GM03348 (cell line): Measurements from ENCODE around the gene PFDN1.
A peak's percentile ranks its signal among the peaks of the same experiment; 100 is the strongest.
"Not testable (repeated sequence)": the region's sequence is repeated elsewhere in the genome, so short reads cannot be mapped to it uniquely, and the experiment has no call there.

ENCODE experiments used
- DNase-seq: peaks from one replicate; pipeline ENCODE4 v3.0.0; 2012; ENCODE audit warnings: low spot score

The PFDN1 gene, protein sequence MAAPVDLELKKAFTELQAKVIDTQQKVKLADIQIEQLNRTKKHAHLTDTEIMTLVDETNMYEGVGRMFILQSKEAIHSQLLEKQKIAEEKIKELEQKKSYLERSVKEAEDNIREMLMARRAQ

DNA sequence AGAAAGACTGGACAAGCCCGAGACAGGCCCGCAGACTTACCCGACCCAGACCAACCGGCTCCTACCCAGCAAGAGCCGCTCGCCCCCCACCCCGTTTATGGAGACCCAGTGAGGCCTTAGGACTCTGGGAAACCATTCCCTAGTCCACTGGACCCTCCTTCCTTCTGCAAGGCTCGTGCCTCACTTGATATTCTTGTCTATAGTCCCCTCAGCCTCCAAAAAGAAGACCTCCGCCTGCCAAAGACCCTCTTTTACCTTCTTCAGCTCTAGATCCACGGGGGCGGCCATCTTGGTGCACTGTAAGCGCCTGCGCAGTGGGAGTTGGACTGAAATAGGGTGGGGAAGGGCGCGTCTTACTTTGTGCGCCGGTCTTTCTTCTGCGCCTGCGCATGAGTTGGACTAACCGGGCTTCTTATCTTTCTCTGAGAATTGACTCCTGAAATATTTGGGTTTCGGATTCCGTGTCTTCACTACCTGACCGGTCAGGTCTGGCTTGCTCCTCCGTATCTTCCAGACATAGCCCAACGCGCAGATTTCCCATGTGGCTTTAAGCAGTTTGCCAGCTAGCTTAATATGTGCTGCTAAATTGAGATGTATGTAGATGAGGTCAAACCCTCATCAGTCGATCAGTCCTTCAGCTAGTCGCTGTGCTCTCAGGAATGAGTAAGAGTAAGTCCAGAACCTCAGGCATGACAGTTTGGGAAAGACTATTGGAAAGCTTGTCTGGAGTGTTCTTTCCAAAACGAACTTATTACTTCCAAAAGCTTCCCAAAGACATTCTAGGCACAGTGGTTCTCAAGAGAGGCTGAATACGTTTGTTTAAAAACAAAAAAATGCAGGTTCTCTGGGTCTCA lies at the start of gene PFDN1:
PFDN1 (minus strand) TSS at position 316 of the 854 bp plus-strand sequence; CDS start at position 288, 28 bp downstream.
- peak; percentile 97 for DNase-seq

DNA sequence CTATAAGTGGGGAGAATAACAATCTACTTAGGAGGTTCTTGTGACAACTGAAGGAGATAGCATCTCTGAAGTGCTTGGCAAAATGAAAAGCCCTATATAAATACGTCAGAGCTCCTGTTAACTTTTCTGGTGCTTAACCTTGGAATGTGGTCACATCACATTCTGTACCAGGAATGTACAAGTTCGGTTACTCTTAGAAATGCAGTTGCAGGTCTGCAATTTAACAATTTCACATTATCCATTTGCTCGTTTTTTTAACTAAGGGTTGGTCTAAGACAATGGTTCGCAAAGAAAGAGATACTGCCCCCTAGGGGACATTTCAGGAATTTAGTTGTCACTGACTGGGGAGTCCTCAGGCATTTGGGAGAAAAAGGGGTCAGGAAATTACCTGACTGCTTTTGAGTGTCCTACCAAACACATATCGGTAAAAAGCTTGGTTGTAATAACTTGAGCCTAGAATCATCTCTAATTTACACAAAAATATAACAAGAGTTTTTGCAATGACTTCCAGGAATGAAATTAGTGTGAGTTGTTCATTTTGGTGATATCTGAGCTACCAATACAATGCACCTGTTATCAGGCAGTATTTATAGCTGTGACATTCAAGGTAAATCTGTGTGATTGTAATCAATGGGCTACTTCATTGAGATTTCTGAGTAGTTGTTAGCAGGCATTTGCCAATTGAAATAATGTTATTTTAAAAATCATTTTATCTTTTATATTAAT lies 48.9 kb upstream of the PFDN1 start:
- peak; percentile 80 for DNase-seq

DNA sequence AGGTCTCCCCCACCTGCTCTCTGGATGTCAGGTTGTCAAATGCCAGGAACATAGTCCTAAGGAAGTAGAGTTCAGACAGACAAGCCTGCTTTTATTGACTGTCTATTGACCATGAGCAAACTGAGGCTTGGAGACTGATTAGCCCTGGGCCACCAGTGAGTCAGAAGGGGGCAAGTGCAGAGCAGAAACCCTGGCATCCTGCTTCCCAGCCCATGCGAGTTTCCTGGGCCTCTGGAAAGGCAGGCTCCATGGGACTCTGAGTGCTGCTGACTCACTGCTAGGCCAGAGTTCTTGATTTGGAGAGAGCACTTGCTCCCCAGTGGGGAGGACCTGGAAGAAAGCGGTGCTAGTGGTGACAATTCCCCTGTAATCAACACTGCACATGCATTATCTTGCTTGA lies 46.3 kb upstream of the PFDN1 start:
- no peak for DNase-seq

DNA sequence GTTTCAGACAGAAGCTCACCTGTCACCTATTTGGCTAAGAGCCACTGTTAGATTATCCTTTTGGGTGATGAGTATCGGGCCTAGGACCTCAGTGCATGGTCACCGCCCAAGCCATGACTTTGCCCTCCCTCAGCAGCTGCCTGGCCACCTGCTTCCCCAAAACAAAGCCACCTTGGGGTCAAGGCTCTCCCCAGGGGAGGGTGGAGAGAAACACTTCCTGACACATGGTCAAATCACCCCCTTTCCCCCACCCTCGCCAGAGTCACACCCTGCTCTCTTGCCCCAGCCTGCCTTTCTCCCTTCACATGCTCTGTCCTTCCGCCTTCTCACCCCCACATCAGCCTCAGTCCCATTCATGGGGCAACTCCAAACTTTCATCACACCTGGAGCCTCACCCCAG lies 45.2 kb upstream of the PFDN1 start:
- DNase-seq = no peak

DNA sequence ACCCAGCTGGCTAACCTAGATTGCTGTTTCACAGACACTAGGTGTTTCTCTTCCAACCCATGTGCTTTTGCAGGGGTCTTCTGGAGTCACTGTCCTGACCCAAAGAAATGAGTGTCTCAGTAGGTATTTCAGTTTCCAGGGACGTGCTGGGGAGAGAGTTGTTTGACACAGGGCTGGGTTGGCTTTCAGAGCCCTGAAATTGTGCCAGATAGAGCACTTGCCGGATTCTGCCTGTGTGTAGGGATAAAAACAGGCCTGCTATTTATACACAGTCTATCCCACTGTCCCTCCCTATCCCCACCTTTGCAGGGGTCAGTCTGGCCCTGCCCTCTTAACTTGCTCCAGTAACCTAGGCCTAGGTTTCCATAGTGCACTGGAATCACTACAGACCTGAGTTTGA lies 44.5 kb upstream of the PFDN1 start:
- DNase-seq = no peak

DNA sequence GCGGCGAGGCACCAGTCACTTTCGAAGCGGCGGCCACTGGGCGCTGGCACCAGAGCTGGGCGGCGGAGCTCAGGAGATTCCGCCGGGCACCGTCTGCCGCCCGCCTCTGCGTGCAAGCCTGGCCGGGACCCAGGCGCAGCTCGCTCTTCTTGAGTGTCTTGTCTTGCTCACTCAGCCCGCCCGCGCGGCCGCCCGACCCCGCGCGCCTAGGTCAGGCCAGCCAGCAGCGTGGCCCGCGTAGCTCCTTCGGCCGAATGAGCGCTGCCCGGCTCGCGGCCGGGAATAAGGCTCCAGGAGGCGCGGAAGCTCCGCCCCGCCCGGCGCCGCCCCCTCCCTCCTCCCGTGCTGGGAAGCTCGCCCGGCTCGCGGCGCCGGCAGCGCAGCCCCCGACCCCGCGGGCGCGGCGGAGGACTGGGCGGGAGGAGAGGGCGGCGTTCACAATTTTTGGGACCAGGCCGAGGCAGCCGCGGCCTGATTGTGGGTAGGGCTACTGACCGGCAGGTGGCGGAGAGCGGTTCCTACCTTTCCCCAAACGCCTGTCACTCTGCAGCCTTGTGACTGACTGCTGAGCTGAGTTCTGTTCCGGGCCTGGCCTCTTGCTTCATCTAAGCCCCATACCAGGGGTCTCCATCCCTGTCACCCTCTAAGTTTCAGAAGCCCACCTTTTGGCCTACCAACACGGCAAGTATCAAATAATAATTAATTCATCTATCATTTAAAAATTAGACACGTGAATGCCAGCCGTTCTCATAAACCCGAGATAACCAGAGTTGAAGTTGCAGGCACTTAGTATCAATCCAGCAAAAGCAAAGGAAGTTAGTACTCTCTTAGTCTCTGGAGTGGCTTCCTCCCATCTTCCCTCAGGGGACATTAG lies 43.7 kb upstream of the PFDN1 start, which contains the start of gene HBEGF:
HBEGF (minus strand) TSS at position 256 of the 874 bp plus-strand sequence. CDS start 275 bp downstream, outside the sequence.
- DNase-seq = peak; percentile 95

DNA sequence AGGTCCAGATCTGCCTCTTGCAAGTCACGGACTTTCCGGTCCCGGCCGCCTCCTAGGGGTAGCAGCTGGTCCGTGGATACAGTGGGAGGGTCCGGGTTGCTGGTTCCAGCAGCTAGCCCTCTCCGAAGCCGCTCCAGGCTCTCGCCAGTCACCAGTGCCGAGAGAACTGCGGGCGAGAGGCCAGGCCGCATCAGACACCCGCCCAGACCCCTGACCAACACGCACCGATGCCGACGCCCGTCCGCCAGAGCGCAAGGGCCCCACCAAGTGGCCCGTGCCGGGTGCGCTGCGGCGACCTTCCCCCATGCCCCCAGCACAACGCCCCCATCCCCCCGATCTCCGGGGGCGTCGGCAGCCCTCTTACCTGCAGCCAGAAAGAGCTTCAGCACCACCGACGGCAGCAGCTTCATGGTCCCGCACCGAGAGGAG lies 43.0 kb upstream of the PFDN1 start:
- peak; percentile 81 for DNase-seq

DNA sequence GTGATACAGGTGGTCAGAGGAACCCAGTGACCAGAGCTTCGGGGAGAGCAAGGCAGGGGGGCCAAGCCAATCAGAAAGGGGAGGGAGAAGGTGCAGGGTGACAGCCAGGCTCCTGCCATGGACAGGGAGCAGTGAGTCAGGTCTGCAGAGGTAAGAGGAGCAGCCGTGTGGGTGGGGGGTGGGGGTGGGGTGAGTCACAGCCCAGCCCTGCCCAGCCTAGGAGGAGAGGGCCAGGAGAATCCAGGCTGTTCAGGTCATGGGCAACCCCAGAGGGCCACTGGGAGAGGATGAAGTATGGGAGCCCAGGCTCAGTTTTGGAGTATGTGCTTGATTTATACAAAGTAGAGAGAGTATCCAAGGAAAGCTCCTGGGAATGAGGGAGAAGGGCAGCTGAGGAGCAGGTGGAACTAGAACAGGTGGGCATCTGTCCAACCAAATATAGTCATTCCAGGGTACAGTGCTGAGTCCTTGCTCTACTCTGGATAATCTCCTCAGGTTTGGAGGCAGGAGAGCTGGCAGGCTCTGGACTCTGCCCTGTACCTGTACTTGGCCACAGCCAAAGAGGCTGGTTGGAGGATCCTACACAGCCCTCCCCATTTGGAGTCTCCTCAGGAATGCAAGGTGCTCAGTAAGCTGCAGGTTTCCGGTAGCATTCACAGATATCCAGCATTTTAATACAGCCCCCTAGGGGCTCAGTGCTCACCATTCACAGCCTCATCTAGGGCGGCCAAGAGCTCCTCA lies 42.0 kb upstream of the PFDN1 start:
- DNase-seq = no peak

DNA sequence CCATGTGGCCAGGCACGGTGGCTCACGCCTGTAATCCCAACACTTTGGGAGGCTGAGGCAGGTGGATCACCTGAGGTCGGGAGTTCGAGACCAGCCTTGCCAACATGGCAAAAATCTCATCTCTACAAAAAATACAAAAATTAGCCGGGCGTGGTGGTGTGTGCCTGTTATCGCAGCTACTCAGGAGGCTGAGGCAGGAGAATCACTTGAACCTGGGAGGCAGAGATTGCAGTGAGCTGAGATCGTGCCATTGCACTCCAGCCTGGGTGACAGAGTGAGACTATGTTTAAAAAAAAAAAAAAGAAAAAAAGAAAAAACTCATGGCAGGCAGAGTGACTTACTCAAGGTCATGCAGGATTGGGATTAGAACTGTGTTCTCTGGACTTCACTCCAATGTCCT lies 40.9 kb upstream of the PFDN1 start:
- DNase-seq = not testable (repeated sequence)

DNA sequence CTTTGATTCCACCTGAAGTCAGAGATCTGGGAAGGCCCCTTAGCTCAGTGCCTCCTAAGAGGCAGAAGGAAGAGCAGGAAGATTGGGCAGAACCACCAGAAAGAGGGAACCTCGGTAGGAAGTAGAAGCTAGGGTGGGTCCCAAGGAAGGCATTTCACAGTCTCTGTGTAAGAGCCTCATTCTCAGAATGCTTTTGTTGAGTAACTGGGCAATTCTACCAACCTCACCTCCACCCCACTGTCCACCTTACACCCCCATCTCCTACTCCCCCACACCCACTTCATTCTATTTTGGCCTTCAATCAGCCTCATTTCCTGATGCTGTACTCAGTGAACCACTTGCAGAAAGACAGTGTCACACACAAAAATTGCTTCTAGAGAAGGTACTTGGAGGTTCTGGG lies 40.0 kb upstream of the PFDN1 start:
- DNase-seq = no peak

DNA sequence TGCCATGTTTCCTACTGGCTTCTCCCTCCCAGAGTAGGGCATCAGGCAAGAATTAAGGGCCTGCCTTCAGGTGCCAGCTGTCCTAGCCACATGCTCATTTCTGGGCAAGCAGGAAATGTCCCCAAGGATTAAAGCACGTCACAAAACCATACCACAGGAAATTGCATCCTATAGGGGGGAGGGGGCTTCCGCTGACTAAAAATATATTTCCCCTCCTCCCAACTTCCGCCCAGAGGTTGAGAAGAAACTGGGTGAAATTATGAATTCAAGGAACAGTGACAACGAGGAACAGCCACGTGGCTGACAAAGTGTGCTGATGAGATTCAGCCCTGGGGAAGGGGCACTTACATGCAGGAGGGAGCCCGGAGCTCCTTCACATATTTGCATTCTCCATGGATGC lies 39.4 kb upstream of the PFDN1 start:
- DNase-seq = no peak

DNA sequence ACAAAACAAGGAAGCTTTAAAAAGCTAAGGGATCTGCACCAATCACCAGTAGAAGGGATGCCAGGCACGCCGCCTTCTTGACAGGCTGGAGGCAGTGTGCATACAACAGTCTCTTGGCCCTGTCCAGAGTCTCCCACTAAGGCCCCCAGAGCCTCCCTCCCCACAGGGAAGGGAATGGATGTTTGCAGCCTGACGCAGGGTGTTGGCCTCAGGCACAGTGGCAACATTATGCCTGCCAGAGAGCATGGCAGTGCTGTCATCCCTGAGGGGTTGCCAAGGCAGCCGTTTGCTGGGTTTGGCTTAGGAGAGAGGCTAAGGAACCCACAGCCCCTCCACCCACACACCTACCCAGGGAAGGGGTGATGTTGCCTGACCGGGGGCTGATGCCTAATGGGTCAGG lies 38.7 kb upstream of the PFDN1 start:
- DNase-seq = no peak

DNA sequence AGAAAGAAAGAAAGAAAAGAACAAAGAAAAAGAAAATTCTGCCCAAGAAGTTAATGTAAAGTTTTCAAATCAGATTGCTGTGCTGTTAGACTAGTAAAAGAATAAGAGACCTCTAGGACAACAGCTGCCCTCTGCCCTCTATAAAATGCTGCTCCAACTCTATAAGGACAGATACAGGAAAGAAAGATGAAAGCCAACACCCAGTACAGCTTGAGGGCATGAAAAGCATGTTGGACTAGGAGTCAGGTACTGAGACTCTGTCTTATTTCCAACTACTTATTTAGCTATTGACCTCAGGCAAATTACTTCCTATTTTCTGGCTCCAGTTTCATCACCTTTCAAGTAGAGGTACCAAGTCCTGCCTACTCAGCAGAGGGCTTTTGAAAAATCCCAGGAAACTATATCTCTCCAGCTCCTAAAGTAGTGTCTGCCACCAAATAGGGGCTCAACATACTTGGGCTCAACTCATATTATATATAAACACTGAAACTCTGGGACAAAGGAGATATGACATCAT lies 37.8 kb upstream of the PFDN1 start:
- no peak for DNase-seq

DNA sequence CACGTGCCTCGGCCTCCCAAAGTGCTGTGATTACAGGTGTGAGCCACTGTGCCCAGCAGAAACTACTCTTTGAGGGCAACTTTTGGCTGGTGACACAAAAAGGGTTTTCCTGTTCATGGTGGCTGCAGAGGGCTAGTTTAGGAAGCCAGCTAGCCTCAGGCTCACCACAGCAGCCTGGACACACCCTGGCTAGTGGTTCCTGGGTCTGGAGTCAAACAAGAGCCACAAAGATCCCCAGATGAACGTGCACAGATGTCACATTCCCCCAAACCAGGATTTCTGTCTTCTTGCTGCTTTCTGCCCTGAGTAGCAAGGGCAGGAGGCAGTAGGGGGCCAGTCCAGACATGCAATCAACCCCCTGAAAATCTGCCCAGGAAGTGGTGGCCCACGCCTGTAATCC lies 36.7 kb upstream of the PFDN1 start:
- DNase-seq = no peak

DNA sequence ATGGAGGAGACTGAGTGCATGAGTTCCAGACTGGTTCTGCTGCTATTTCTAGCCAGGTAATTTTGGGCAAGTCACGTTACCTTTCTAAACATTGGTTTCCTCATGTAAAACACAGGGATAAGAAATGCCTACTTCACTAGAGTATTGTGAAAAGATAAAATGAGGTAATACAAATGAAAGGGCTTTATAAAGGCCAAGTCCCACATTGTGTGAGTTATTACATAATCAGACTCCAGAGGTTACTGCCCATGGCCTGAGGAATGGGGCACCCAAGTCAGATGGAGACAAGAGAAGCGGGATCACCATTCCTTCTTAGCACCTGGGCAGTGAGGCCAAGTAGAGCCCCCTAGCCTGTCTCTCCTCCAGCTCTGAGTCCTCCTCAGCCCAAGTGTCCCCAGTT lies 36.0 kb upstream of the PFDN1 start:
- no peak for DNase-seq

DNA sequence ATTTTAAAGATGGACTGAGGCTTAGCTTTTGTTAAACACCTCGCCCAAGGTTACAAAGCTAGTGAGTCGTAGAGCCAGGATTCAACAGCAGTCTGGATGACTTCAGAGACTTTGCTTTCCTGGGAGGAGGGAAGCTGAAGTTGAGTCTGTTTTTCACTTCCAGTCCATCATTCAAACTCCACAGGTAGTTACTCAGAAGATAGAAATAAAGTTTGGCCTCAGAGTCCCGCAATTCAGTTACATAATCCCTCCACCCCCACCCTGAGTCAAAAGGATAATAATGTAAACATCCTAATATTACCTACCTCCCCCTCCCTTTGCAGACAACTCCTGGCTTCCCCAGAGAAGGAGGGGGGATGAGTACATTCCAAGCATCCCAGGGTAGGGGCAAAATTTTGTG lies 35.4 kb upstream of the PFDN1 start:
- no peak for DNase-seq

DNA sequence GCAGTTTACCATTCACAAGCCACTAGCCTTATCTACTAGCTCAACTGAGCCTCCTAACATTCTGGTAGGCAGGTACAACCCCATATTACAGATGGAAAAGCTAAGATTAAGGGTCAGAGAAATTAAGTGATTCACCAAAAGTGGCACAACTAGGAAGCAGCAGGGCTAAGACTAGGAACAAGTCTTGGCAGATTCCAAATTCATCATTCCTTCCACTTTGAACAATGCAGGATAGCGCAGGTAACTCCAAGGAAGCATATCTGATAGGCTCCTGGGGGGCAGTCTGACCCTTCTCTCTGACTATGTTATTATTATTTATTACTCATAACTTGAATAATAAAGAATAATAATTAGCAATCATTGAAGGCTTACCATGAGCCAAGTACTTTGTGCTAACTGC lies 35.0 kb upstream of the PFDN1 start:
- DNase-seq = no peak

DNA sequence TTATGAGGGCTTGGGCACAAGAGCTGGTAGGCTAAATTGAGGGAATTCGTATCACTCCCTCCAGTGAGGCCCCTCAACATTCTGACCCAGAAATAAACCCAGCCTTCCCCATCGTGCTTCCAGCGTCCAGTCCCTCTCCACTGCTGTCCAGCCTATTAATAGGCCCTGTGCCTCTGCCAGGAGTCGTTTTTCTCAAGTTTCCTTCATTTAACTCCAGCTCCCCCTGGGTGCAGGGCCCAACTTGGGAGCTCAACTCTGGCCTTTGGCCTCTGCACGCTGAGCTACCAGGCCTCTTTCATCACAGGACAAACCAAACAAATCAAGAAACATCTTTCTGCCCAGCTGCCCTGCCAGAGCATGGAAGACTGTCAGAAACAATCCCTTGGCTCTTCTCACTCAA lies 33.5 kb upstream of the PFDN1 start:
- no peak for DNase-seq

DNA sequence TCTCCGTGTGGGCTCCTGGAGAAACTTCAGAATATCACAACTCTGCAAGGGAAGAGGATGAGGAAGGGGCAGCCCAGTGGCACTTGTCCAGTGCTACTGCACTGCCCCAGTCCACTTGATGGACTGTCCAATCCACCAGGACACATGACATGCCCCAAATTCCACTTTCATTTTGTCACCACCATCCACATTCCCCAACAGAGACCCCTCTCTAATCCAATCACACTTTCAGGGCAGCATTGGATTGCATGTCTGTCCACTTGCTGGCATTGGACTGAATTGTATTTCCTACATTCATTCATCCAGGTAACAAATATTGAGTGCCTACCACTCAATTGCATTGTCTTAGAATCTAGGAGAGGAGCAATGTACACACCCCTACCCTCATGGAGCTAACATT lies 28.7 kb upstream of the PFDN1 start:
- no peak for DNase-seq

DNA sequence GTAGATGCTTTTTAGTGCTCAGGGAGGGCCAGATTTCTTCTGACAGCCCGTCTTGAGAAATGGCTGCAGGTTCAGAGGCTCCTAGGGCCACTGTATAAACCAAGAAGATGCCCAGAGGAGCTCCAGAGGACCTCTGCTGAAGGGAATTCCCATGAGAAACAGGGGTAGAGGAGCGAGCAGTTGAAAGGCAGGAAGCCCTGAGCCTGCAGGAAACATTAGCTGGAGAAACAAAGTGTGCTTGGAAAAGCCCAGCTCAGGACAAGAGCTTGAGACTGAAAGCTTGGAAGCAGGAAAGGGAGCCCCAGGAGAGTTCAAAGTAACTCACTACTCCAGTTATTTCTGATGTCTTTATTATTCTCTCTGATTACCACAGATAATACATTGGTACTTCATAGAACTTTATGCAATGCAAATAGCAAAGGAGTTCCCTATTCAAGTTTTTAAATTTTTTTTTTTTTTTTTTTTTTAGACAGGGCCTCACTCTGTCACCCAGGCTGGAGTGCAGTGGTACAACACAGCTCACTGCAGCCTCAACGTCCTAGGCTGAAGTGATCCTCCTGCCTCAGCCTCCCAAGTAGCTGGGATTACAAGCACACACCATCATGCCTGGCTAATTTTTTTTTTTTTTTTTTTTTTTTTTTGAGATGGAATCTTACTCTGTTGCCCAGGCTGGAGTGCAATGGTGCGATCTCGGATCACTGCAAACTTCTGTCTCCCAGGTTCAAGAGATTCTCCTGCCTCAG lies 27.0 kb upstream of the PFDN1 start:
- no peak for DNase-seq
